K562 (cell line): Measurements from ENCODE around the gene HEXIM1. TPM values are rescaled to one million over a fixed set of nuclear protein-coding genes. Genes with fewer than 3 reads are reported as not detected.

Experiments used
- E2F6 ChIP-seq, 2 experiments: IDR thresholded peaks; 2 replicates each; pipeline ENCODE4 v1.6.1; 2011; ENCODE audit warnings: borderline replicate concordance in 1 of 2, control low read depth in 1 of 2, low read depth in 1 of 2, low read length in 1 of 2, mild to moderate bottlenecking in 1 of 2, mixed read lengths in 1 of 2, moderate library complexity in 1 of 2; ENCODE audit not compliant: insufficient read depth in 1 of 2, insufficient read length in 1 of 2, poor library complexity in 1 of 2, severe bottlenecking in 1 of 2; ENCODE audit errors: extremely low read depth in 1 of 2
- ESRRB ChIP-seq: fragments of 250-450 bp; sonication (Bioruptor Pico); IDR thresholded peaks from 2 replicates; pipeline ENCODE4 v1.5.0; 2020; ENCODE audit warnings: mild to moderate bottlenecking, moderate library complexity, borderline replicate concordance
- EZH2 ChIP-seq: IDR thresholded peaks from 2 replicates; pipeline ENCODE4 v1.6.1; 2012; ENCODE audit warnings: low read depth, mild to moderate bottlenecking, inconsistent platforms, low read length, borderline replicate concordance
- GTF2B ChIP-seq: IDR thresholded peaks from 2 replicates; pipeline ENCODE4 v1.6.1; 2011; ENCODE audit not compliant: insufficient read length; ENCODE audit errors: extremely low read depth
- IRF9 ChIP-seq: fragments of 450-650 bp; IDR thresholded peaks from 2 replicates; pipeline ENCODE4 v1.6.1; 2016; ENCODE audit warnings: missing biosample characterization, missing genetic modification characterization
- LCOR ChIP-seq: sonication (generic); formaldehyde crosslinking; IDR thresholded peaks from 2 replicates; pipeline ENCODE4 v1.8.0; 2022; ENCODE audit warnings: mild to moderate bottlenecking, missing genetic modification reagents
- MAFF ChIP-seq: IDR thresholded peaks from 2 replicates; pipeline ENCODE4 v1.6.1; 2012; ENCODE audit warnings: low read length, improper control_type of control experiment
- PBX2 ChIP-seq, 2 experiments: IDR thresholded peaks in 1 of 2; conservative IDR thresholded peaks in 1 of 2; 2 replicates each; pipeline ENCODE4 v1.6.1; 2016; ENCODE audit warnings: low read depth in 2 of 2, mild to moderate bottlenecking in 1 of 2, missing compliant biosample characterization in 1 of 2, missing genetic modification characterization in 1 of 2, moderate library complexity in 1 of 2
- PCBP2 ChIP-seq: fragments of 200-400 bp; formaldehyde crosslinking; IDR thresholded peaks from 2 replicates; pipeline ENCODE4 v1.6.1; 2018; ENCODE audit warnings: low read length, low read depth, mild to moderate bottlenecking, moderate library complexity; ENCODE audit not compliant: poor library complexity, severe bottlenecking
- POLR2A ChIP-seq: fragments of 450-650 bp; conservative IDR thresholded peaks from 2 replicates; pipeline ENCODE4 v1.6.1; 2016
- POLR2AphosphoS5 ChIP-seq: IDR thresholded peaks from 2 replicates; pipeline ENCODE4 v1.6.1; 2011; ENCODE audit warnings: mild to moderate bottlenecking, low read depth, low read length, moderate library complexity; ENCODE audit not compliant: control insufficient read depth, insufficient read depth
- PYGO2 ChIP-seq: fragments of 450-650 bp; IDR thresholded peaks from 2 replicates; pipeline ENCODE4 v1.6.1; 2016; ENCODE audit warnings: mild to moderate bottlenecking, missing genetic modification characterization, moderate library complexity, missing compliant biosample characterization
- SMARCA4 ChIP-seq: fragments of 450-650 bp; IDR thresholded peaks from 2 replicates; pipeline ENCODE4 v1.6.1; 2016
- VEZF1 ChIP-seq: fragments of 200-800 bp; sonication (Bioruptor generic); IDR thresholded peaks from 2 replicates; pipeline ENCODE4 v1.6.1; 2017; ENCODE audit warnings: missing genetic modification characterization, missing compliant biosample characterization
- XRCC3 ChIP-seq: fragments of 450-650 bp; IDR thresholded peaks from 2 replicates; pipeline ENCODE4 v1.6.1; 2017; ENCODE audit warnings: mild to moderate bottlenecking, moderate library complexity
- ZNF175 ChIP-seq: fragments of 200-800 bp; sonication (Bioruptor generic); IDR thresholded peaks from 2 replicates; pipeline ENCODE4 v1.6.1; 2016; ENCODE audit warnings: low read depth, mild to moderate bottlenecking, missing genetic modification characterization, missing compliant biosample characterization
- ZNF280A ChIP-seq: fragments of 450-650 bp; IDR thresholded peaks from 2 replicates; pipeline ENCODE4 v1.6.1; 2018; ENCODE audit warnings: mild to moderate bottlenecking, low read depth; ENCODE audit not compliant: partially characterized antibody
- ZNF75A ChIP-seq: fragments of 450-650 bp; formaldehyde crosslinking; IDR thresholded peaks from 2 replicates; pipeline ENCODE4 v1.4.0; 2020; ENCODE audit warnings: mild to moderate bottlenecking
- polyA plus RNA-seq, 8 experiments: library from polyadenylated mRNA; depleted of rRNA in 4 of 8; stranded (reverse) in 5 of 8; unstranded in 3 of 8; fragments of >200 nt; fragmentation: Nextera tagmentation in 2 of 8; fragmentation: Illumina TruSeq in 1 of 8; extraction: Ambion mirVana in 2 of 8; extraction: Trizol in 1 of 8; gene quantifications; 2 replicates each; pipeline versions ENCODE4 v1.2.1 to v1.2.3, GENCODE V29; 2011 to 2014; ENCODE audit warnings: inconsistent platforms in 1 of 8, missing spikeins in 1 of 8
- total RNA-seq, 7 experiments: library from RNA; depleted of rRNA in 6 of 7; stranded (reverse); fragments of >200 nt in 6 of 7; fragmentation: Illumina TruSeq in 2 of 7; extraction: Trizol in 2 of 7; gene quantifications; 2 replicates each; pipeline versions ENCODE4 v1.2.1 to v1.2.3, GENCODE V29; 2011 to 2021; ENCODE audit warnings: low replicate concordance in 1 of 7

Gene HEXIM1
- total and polyA plus RNA-seq, 9 of the 15 experiments (the other 6 are each of a cell fraction or from before 2014, with no cell fraction given) = 1.4 to 28.3 (median 9.1) TPM

- TF ChIP-seq IRF9 (tag) = no peak
- TF ChIP-seq PYGO2 (tag) = peak; percentile 47; the same call in 1 of the 2 replicates
- no peak for TF ChIP-seq XRCC3
- peak; percentile 47; the same call in 1 of the 2 replicates for TF ChIP-seq LCOR
- peak; percentile 48; the same call in 1 of the 2 replicates for TF ChIP-seq SMARCA4
- no peak for TF ChIP-seq ZNF280A
- TF ChIP-seq ZNF175 (CRISPR knock-in tag) = 0 out of 2 replicates have a peak, but pooled peaks have one; percentile 8
- no peak for TF ChIP-seq PBX2 (CRISPR knock-in tag; IDR thresholded peaks at IDR 0.05; ENCODE audit: low read depth)
- peak; percentile 74 for TF ChIP-seq PBX2 (tag; conservative IDR thresholded peaks at IDR 0.05; ENCODE audit: low read depth)
- no peak for TF ChIP-seq ZNF75A
- TF ChIP-seq ESRRB (CRISPR knock-in tag) = no peak
- TF ChIP-seq E2F6 (IDR thresholded peaks at IDR 0.05; ENCODE audit: borderline replicate concordance in 1 of 2, extremely low read depth in 1 of 2, insufficient read depth in 1 of 2, insufficient read length in 1 of 2, low read depth in 1 of 2, low read length in 1 of 2, poor library complexity in 1 of 2, severe bottlenecking in 1 of 2) = no peak
- TF ChIP-seq PCBP2 = no peak
- TF ChIP-seq POLR2A = no peak
- TF ChIP-seq GTF2B = no peak
- peak; percentile 78 for TF ChIP-seq MAFF
- peak; percentile 45 for TF ChIP-seq VEZF1 (CRISPR knock-in tag)
- peak; percentile 49; the same call in 1 of the 2 replicates for TF ChIP-seq POLR2AphosphoS5
- TF ChIP-seq EZH2 = no peak
Measured at GRCh38 chr17:45147581-45148182, 593 bp upstream of the HEXIM1 start (continued).
